ENCODE data around the gene INSRR. TPM values are rescaled to one million over a fixed set of nuclear protein-coding genes. Genes with fewer than 3 reads are reported as not detected.

INSRR gene
- not detected in 5 replicates for total RNA-seq (2022; extraction: Qiagen RNA extraction)

GRCh38 chr1:156858959-156859522 is at the start of gene INSRR:
TSS of gene INSRR (minus strand) at chr1:156859117. CDS start at chr1:156858621, 496 bp downstream.

DNA sequence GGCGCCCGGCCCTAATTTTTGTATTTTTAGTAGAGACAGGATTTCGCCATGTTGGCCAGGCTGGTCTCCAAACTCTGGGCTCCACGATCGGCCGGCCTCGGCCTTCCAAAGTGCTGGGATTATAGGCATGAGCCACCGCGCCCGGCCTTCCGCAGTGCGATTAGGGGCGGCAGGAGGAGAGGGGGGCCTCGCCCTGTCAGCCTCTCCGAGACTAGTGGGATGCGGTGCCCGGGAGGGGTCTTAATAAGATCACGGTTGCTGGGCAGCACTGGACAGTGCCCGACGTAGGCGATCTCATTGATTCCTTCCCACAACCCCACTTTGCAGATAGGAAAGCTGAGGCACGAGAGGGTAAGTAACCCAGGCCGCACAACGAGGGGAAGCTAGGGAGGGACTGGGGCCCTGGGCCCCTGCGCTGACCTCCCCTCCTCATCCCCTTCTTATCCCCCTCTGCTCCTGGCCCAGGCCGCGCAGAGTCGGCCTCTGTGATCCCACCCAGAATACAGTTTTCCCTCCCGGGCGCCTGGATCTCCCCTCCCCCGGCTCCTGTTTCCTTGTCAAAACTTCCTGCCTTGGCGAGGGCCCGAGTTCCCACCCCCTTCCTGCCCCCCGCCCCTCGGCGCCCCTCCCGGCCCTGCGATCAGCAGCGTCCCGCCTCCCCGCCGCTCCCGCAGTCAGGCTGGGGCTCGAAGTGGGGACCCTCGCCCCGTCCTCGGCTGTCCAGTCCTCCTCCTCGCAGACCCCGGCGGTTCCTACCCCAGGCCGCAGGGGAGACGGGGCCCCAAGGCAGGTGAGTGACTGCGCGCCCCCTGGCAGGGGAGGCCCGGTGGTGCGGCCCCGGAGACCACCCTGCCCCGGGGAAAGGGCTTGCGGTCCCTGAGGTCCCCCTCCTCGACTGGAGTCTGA is 34.4 kb upstream of the INSRR start, which contains the start of gene PEAR1:
TSS of gene PEAR1 (plus strand) at position 671 of the 906 bp plus-strand sequence. CDS start 10,209 bp downstream, outside the sequence.

DNA sequence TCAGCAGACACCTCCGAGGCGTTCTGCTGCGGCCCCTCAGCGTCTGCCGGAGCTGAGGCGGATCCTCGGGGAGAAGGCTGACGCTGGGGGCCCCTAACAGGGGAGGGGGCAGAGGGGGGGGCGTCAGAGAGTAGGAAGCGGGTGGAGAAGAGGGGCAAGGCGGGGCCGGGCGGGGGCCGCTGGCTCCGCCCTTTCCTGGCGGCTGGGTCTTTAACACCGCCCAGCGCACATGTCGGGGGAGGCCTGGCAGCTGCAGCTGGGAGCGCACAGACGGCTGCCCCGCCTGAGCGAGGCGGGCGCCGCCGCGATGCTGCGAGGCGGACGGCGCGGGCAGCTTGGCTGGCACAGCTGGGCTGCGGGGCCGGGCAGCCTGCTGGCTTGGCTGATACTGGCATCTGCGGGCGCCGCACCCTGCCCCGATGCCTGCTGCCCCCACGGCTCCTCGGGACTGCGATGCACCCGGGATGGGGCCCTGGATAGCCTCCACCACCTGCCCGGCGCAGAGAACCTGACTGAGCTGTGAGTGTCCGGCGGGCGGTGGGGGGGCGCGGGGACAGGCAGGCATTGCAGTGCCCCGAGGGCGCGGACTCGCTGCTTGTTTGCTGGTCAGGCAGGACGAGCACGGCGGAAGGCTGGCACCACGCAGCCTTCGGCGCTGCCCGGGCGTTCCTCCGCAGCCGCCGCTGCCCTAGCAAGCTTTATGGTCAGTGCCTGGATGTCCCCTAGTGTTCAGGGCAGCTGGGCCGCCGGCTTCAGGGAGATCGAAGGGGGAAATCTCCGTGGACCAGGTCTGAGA is 1.9 kb upstream of the INSRR start, which contains the start of gene NTRK1:
TSS of gene NTRK1 (plus strand) at position 238 of the 796 bp plus-strand sequence. CDS start at position 308, 70 bp downstream.

DNA sequence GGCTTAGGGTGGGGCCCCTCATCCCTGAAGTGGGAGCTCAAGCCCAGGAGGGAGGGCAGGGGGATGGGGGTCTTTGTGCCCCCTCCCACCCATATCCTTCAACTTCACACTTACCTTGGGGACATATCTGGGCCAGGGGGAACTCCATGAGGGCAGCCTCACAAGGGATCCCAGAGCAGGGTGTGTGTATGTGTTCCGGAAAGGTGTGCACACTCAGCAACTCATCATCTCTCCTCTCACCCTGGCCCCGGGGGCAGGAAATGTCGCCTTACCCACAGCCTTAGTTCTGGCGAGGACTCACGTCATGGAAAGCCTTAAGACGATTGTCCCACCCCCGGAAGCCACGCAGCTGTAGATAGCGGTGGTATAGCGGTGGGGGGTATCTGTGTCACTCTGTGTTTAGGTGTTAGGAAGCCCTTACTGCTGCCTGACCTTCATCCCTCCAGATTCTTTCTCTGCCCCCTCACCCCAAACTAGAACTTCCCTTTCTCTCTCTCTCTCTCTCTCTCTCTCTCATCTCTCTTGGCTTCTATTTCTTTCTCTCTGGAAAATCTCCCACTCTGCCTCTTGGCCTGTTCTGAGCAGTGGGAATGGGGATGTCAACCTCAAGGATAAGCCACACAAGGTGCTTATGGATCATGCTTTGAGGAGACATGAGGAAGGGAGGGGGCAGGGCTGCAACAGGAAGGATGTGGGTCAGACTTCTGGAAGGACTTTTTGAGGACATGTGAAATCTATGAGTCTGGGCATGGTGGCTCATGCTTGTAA is 42.2 kb downstream of the INSRR start, which contains the start of gene SH2D2A:
TSS of gene SH2D2A (minus strand) at position 288 of the 768 bp plus-strand sequence. CDS start at position 148, 140 bp downstream.

Other genes starting within 250 kb of the INSRR start
- 0.17 to 0.18 TPM in 2 of 5 replicates, not detected in the others for gene HAPLN2, start 239.7 kb downstream of the INSRR start, total RNA-seq (2022; extraction: Qiagen RNA extraction)
- 0.12 TPM in 1 of 5 replicates, not detected in the others for gene BCAN, start 217.0 kb downstream of the INSRR start, total RNA-seq (2022; extraction: Qiagen RNA extraction)
- gene NES, start 181.7 kb downstream of the INSRR start, total RNA-seq (2022; extraction: Qiagen RNA extraction), result 0.98 to 1.4 TPM (median 1.2 TPM) in 5 replicates
- 6.6 to 12.8 TPM (median 9.2 TPM) in 5 replicates for gene CRABP2, start 153.5 kb downstream of the INSRR start, total RNA-seq (2022; extraction: Qiagen RNA extraction)
- gene METTL25B, start 130.6 kb downstream of the INSRR start, total RNA-seq (2022; extraction: Qiagen RNA extraction), result 16.9 to 25.5 TPM (median 23.9 TPM) in 5 replicates
- 39.5 to 50.4 TPM (median 42.7 TPM) in 5 replicates for gene ISG20L2, start 130.4 kb downstream of the INSRR start, total RNA-seq (2022; extraction: Qiagen RNA extraction)
- gene MRPL24, start 118.0 kb downstream of the INSRR start, total RNA-seq (2022; extraction: Qiagen RNA extraction), result 180 to 214 TPM (median 184 TPM) in 5 replicates
- 429 to 447 TPM (median 435 TPM) in 5 replicates for gene HDGF, start 107.4 kb downstream of the INSRR start, total RNA-seq (2022; extraction: Qiagen RNA extraction)
- gene PRCC, start 91.6 kb downstream of the INSRR start, total RNA-seq (2022; extraction: Qiagen RNA extraction), result 67.3 to 76.8 TPM (median 72.9 TPM) in 5 replicates
- gene SH2D2A, start 42.3 kb downstream of the INSRR start, total RNA-seq (2022; extraction: Qiagen RNA extraction), result 2.4 to 4.2 TPM (median 3.4 TPM) in 5 replicates
- 0.08 to 0.18 TPM (median 0.13 TPM) in 3 of 5 replicates, not detected in the others for gene NTRK1, start 1.7 kb upstream of the INSRR start, total RNA-seq (2022; extraction: Qiagen RNA extraction)
- gene PEAR1, start 34.6 kb upstream of the INSRR start, total RNA-seq (2022; extraction: Qiagen RNA extraction), result 6.3 to 8.1 TPM (median 7.2 TPM) in 5 replicates
- 0.14 to 0.33 TPM (median 0.18 TPM) in 4 of 5 replicates, not detected in the other for gene LRRC71, start 61.5 kb upstream of the INSRR start, total RNA-seq (2022; extraction: Qiagen RNA extraction)
- 15.1 to 17.7 TPM (median 17.3 TPM) in 5 replicates for gene ARHGEF11, start 186.6 kb upstream of the INSRR start, total RNA-seq (2022; extraction: Qiagen RNA extraction)
- gene ETV3L, start 240.7 kb upstream of the INSRR start, total RNA-seq (2022; extraction: Qiagen RNA extraction), result not detected in 5 replicates

Data from A549 treated with Mapracorat at 1 μM for 4 hours (cell line).